Endothelial cell of umbilical vein (primary cell): ENCODE data around the gene MALRD1. TPM values are rescaled to one million over a fixed set of nuclear protein-coding genes. Genes with fewer than 3 reads are reported as not detected.

Experiments
- BruUV-seq: library from RNA; stranded (reverse); fragments of 400-500 nt; replicated peaks from 2 replicates; lab custom pipeline; 2021; lab: Mats Ljungman, UMichigan
- CTCF ChIA-PET: fragments of 300-600, 350-600 bp; sonication (Branson Sonifier 250); formaldehyde crosslinking; loops from one replicate; lab custom pipeline; 2021; ENCODE audit warnings: antibody characterized with exemption, inconsistent platforms; lab: Charles Lee
- POLR2A ChIA-PET: fragments of 300-600, 350-600 bp; sonication (Branson Sonifier 250); formaldehyde crosslinking; loops from one replicate; lab custom pipeline; 2021; ENCODE audit warnings: antibody characterized with exemption, inconsistent platforms; lab: Charles Lee
- DNase-seq: peaks from one replicate; pipeline ENCODE4 v3.0.0-alpha.2; 2011; ENCODE audit warnings: low read depth, low spot score
- FAIRE-seq: peaks from 2 replicates; lab custom pipeline; 2011; peaks lifted over from hg19 to GRCh38; lab: Jason Lieb, UNC
- H2AFZ ChIP-seq: 2 replicates; pipeline ENCODE4 v1.6.0; 2012; ENCODE audit warnings: low read depth, low read length, control low read depth, inconsistent platforms
- H3K27ac ChIP-seq: 2 replicates; pipeline ENCODE4 v1.5.1; 2011; ENCODE audit warnings: low read depth, mild to moderate bottlenecking, control low read depth, low read length, moderate library complexity; ENCODE audit not compliant: insufficient read depth
- H3K27me3 ChIP-seq, 2 experiments: 2 replicates each; pipeline versions ENCODE4 v1.6.0 to v1.6.1; 2011; ENCODE audit warnings: low read length in 2 of 2, mixed read lengths in 1 of 2; ENCODE audit not compliant: control insufficient read depth in 2 of 2, insufficient read depth in 2 of 2
- H3K36me3 ChIP-seq, 2 experiments: 2 replicates in 1 of 2; 3 replicates in 1 of 2; pipeline ENCODE4 v1.5.1; 2011; ENCODE audit warnings: low read length in 2 of 2, mild to moderate bottlenecking in 1 of 2, moderate library complexity in 1 of 2; ENCODE audit not compliant: control insufficient read depth in 2 of 2, insufficient read depth in 2 of 2; ENCODE audit errors: extremely low read depth in 1 of 2
- H3K4me1 ChIP-seq: 3 replicates; pipeline ENCODE4 v1.5.1; 2011; ENCODE audit warnings: mild to moderate bottlenecking, low read length; ENCODE audit not compliant: control insufficient read depth, insufficient read depth; ENCODE audit errors: extremely low read depth
- H3K4me2 ChIP-seq: 2 replicates; pipeline ENCODE4 v1.6.1; 2011; ENCODE audit warnings: low read length, control low read depth, mixed read lengths; ENCODE audit not compliant: insufficient read depth
- H3K4me3 ChIP-seq, 3 experiments: fragments of 200-600 bp in 1 of 3; sonication (generic), shearing (Covaris generic) in 1 of 3; replicated peaks in 1 of 3; 2 replicates each; pipeline ENCODE4 v1.5.1; 2011 to 2016; ENCODE audit warnings: control low read depth in 3 of 3, low read length in 3 of 3, mild to moderate bottlenecking in 2 of 3, inconsistent platforms in 1 of 3, low read depth in 1 of 3, moderate library complexity in 1 of 3; ENCODE audit not compliant: insufficient read depth in 1 of 3
- H3K79me2 ChIP-seq: 2 replicates; pipeline ENCODE4 v1.6.0; 2012; ENCODE audit warnings: low read length, inconsistent platforms; ENCODE audit not compliant: control insufficient read depth, insufficient read depth
- H3K9ac ChIP-seq: replicated peaks from 2 replicates; pipeline ENCODE3; 2011; ENCODE audit warnings: low read length, control low read depth; ENCODE audit not compliant: insufficient read depth; ENCODE audit errors: extremely low read depth
- H3K9me1 ChIP-seq: replicated peaks from 3 replicates; pipeline ENCODE4 v1.6.0; 2011; ENCODE audit warnings: mild to moderate bottlenecking, low read length; ENCODE audit not compliant: control insufficient read depth, insufficient read depth; ENCODE audit errors: extremely low read depth
- H3K9me3 ChIP-seq: replicated peaks from 2 replicates; pipeline ENCODE4 v1.5.1; 2012; ENCODE audit warnings: low read length, inconsistent platforms; ENCODE audit not compliant: control insufficient read depth, insufficient read depth
- H4K20me1 ChIP-seq: replicated peaks from 2 replicates; pipeline ENCODE3; 2011; ENCODE audit warnings: mild to moderate bottlenecking, low read length; ENCODE audit not compliant: control insufficient read depth, insufficient read depth; ENCODE audit errors: extremely low read depth
- EZH2 ChIP-seq: IDR thresholded peaks from 2 replicates; pipeline ENCODE4 v1.6.1; 2012; ENCODE audit warnings: borderline replicate concordance, low read depth, mild to moderate bottlenecking, moderate library complexity, low read length, inconsistent platforms; ENCODE audit not compliant: severe bottlenecking
- FOS ChIP-seq: IDR thresholded peaks from 2 replicates; pipeline ENCODE4 v1.6.1; 2011; ENCODE audit warnings: mild to moderate bottlenecking, low read length, moderate library complexity, borderline replicate concordance; ENCODE audit not compliant: insufficient read depth
- GATA2 ChIP-seq: IDR thresholded peaks from 2 replicates; pipeline ENCODE4 v1.7.0; 2011; ENCODE audit warnings: low read depth, mild to moderate bottlenecking, moderate library complexity, mixed read lengths, low read length; ENCODE audit not compliant: insufficient read length, insufficient read depth
- JUN ChIP-seq: IDR thresholded peaks from 2 replicates; pipeline ENCODE4 v1.6.1; 2011; ENCODE audit warnings: borderline replicate concordance, low read depth; ENCODE audit not compliant: insufficient read length, insufficient read depth
- MYC ChIP-seq: IDR thresholded peaks from one replicate; pipeline ENCODE4 v1.6.1; 2011; ENCODE audit warnings: mild to moderate bottlenecking, low read depth, low read length
- POLR2A ChIP-seq: IDR thresholded peaks from 2 replicates; pipeline ENCODE4 v1.6.1; 2012; ENCODE audit warnings: low read depth, mild to moderate bottlenecking, control low read depth, low read length
- POLR2AphosphoS5 ChIP-seq: IDR thresholded peaks from 2 replicates; pipeline ENCODE4 v1.6.1; 2012; ENCODE audit warnings: low read depth, mild to moderate bottlenecking, control low read depth, low read length, moderate library complexity; ENCODE audit not compliant: insufficient read depth
- dilution Hi-C: fragments of 300-500 bp; cut with MboI; formaldehyde crosslinking; loops from one replicate; pipeline ENCODE4 v1.15.0; 2019; ENCODE audit warnings: low sequenced_read_pairs; ENCODE audit not compliant: extremely low pct_ligation_motif_present
- intact Hi-C: fragments of 100-400 bp; cut with micrococcal nuclease; formaldehyde crosslinking; loops from one replicate; pipeline ENCODE4 v1.10.0; 2022
- polyA plus RNA-seq, 4 experiments: library from polyadenylated mRNA; depleted of rRNA in 3 of 4; stranded (reverse) in 3 of 4; unstranded in 1 of 4; fragments of >200 nt; gene quantifications; 2 replicates each; pipeline versions ENCODE4 v1.2.1 to v1.2.3, GENCODE V29; 2011 to 2012; ENCODE audit warnings: missing spikeins in 1 of 4
- total RNA-seq: library from RNA; stranded (reverse); gene quantifications from 2 replicates; pipeline ENCODE4 v1.2.3, GENCODE V29; 2021
- TF ChIP-seq, protein P1 (sequence below), 2 donors: IDR thresholded peaks; 1 replicate in 1 of 2; 2 replicates in 1 of 2; pipeline ENCODE4 v1.5.1; 2011; ENCODE audit warnings: low read length in 2 of 2, mild to moderate bottlenecking in 2 of 2, moderate library complexity in 2 of 2, control low read depth in 1 of 2, inconsistent platforms in 1 of 2, low read depth in 1 of 2; ENCODE audit not compliant: insufficient read depth in 1 of 2; ENCODE audit errors: extremely low read depth in 1 of 2
- TF ChIP-seq, protein P2 (sequence below): IDR thresholded peaks from 2 replicates; pipeline ENCODE4 v1.6.1; 2011; ENCODE audit not compliant: insufficient read depth, insufficient read length

The MALRD1 gene
- total and polyA plus RNA-seq, 2 donors (not counting 3 experiments of a cell fraction or from before 2014, with no cell fraction given): not detected

DNA sequence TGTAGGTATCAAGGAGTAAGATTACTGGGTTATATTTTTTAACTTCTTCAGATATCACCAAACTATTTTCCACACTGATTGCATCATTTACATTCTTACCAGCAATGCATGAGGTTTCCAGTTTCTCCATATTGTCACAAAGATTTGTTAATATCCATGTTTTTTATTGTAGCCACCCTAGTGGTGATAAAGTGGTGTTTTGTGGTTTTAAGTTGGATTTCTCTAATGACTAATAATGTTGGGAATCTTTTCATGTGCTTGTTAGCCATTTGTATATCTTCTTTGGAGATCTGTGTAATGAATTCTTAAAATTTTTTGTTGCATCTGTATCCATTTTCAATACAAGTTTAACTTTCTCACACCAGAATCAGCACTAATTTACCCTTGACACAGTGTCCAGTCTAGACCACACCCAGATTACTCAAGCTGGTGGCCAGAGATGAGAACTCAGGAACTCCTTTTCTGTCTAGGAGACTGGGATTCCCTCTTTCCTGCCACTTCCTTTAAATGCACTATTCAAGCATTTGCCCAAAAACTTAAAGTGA, 700.7 kb downstream of the MALRD1 start:
- Histone ChIP-seq H3K4me3 (no peak overlapping the region), H3K9me3 (no peaks in the 10 kb centered on the region), H3K9me1 (no peaks in the 10 kb centered on the region), H3K9ac (no peak overlapping the region), H3K79me2 (no peaks in the 10 kb centered on the region), H3K27me3 (no peaks in the 10 kb centered on the region), H4K20me1 (no peaks in the 10 kb centered on the region), H3K4me1 (no peaks in the 10 kb centered on the region), H3K27ac (no peak overlapping the region), H3K4me2 (no peak overlapping the region), H2AFZ (no peak overlapping the region), H3K36me3 (no peaks in the 10 kb centered on the region)
- BruUV-seq: no TSS peak
- dilution Hi-C loops (no loop called here), intact Hi-C loops (no loop called here)
- POLR2A ChIA-PET: no interaction called here
- DNase-seq: no peak
- CTCF ChIA-PET: no interaction called here
- TF ChIP-seq FOS: no peak
- FAIRE-seq: no peak

DNA sequence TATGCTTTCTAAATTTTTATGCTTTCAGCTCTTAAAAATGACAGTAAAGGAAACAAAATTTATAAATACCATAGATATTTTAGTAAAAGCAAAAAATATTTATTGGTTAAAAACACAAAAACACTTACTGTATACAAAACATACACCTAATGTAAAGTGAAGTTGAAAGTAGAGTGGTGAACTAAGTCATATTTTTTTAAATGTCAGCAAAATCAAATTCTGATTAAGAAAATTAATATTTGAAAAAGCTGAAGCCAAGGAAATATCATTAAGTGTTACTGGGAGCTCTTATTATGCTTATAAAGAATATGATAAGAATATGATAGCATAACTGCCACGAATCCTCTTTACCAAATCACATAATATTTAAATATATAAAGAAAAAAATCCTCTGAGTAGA, 702.4 kb downstream of the MALRD1 start:
- Histone ChIP-seq H3K9me1 (no peaks in the 10 kb centered on the region), H3K79me2 (no peaks in the 10 kb centered on the region), H3K4me3 (no peak overlapping the region), H3K27me3 (no peaks in the 10 kb centered on the region), H3K4me1 (no peaks in the 10 kb centered on the region), H3K4me2 (no peak overlapping the region), H3K9me3 (no peaks in the 10 kb centered on the region), H3K9ac (no peak overlapping the region), H4K20me1 (no peaks in the 10 kb centered on the region), H3K27ac (no peak overlapping the region), H3K36me3 (no peaks in the 10 kb centered on the region), H2AFZ (no peak overlapping the region)
- BruUV-seq: no TSS peak
- dilution Hi-C loops (no loop called here), intact Hi-C loops (no loop called here)
- TF ChIP-seq MYC (no peak), FOS (no peak), EZH2 (no peak), POLR2AphosphoS5 (no peak), GATA2 (no peak), JUN (no peak), POLR2A (no peak)
- TF ChIP-seq, protein P1, sequence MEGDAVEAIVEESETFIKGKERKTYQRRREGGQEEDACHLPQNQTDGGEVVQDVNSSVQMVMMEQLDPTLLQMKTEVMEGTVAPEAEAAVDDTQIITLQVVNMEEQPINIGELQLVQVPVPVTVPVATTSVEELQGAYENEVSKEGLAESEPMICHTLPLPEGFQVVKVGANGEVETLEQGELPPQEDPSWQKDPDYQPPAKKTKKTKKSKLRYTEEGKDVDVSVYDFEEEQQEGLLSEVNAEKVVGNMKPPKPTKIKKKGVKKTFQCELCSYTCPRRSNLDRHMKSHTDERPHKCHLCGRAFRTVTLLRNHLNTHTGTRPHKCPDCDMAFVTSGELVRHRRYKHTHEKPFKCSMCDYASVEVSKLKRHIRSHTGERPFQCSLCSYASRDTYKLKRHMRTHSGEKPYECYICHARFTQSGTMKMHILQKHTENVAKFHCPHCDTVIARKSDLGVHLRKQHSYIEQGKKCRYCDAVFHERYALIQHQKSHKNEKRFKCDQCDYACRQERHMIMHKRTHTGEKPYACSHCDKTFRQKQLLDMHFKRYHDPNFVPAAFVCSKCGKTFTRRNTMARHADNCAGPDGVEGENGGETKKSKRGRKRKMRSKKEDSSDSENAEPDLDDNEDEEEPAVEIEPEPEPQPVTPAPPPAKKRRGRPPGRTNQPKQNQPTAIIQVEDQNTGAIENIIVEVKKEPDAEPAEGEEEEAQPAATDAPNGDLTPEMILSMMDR (IDR thresholded peaks at IDR 0.05; ENCODE audit: extremely low read depth in 1 of 2, insufficient read depth in 1 of 2, low read depth in 1 of 2, low read length in 2 of 2): no peak
- TF ChIP-seq, protein P2, sequence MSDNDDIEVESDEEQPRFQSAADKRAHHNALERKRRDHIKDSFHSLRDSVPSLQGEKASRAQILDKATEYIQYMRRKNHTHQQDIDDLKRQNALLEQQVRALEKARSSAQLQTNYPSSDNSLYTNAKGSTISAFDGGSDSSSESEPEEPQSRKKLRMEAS: no peak
- DNase-seq: no peak
- CTCF ChIA-PET: no interaction called here
- POLR2A ChIA-PET: no interaction called here
- no peak for FAIRE-seq
